Suppressor macrophage treated with lipopolysaccharide for 4 hours (primary cell): ENCODE measurements around the gene CNBD2.
"Not testable (repeated sequence)": the region's sequence is repeated elsewhere in the genome, so short reads cannot be mapped to it uniquely, and the experiment has no call there.

ENCODE experiments used
- DNase-seq: peaks from one replicate; pipeline ENCODE4 v3.0.0-alpha.2; 2020

CNBD2 gene

DNA sequence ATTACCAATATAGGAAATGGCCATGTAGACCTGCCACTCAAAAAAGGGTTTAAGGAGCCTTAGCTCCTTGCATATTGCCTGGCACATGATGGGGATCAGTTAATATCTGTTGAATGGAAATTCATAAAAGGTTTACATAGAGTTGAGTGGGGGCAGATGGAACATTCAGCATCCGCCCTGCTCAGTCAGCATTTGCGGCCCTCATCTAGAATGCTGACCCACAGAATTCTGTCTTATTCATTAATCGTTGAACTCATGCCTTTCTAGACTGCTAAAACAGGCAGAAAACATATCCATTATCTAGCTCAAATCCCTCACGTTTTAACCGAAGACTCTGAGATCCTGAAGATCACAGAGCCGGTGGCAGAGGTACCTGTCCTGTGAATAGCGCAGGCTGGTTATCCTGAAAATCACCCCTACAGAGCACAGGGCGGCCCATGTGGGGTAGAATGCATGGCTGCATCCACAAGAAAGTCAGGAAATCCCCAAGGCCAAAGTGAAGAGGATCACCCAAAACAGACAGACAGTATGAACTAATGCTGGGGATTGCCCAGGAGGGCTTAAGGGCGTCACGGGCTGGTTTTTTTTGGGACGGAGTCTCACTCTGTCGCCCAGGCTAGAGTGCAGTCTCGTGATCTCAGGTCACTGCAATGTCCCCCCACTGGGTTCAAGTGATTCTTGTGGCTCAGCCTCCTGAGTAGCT is 59.9 kb downstream of the CNBD2 start:
- no peak for DNase-seq

DNA sequence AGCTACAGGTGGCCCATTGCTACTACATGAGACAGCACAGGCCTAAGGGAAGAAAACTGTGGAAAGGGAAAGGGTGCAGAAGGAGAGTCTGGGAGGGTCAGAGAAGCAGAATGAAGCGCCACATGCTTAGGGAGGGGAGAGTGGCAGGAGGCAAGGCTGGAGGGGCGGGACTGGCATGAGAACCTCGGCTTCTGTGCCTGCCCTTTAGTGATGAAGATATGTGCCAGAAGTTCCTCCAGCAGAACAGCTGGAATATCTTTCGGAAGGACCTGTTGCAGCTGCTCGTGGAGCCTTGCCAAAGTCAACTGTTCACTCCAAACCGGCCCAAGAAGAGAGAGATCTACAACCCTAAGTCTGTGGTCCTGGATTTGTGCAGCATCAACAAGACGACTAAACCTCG is 61.8 kb downstream of the CNBD2 start:
- no peak for DNase-seq

DNA sequence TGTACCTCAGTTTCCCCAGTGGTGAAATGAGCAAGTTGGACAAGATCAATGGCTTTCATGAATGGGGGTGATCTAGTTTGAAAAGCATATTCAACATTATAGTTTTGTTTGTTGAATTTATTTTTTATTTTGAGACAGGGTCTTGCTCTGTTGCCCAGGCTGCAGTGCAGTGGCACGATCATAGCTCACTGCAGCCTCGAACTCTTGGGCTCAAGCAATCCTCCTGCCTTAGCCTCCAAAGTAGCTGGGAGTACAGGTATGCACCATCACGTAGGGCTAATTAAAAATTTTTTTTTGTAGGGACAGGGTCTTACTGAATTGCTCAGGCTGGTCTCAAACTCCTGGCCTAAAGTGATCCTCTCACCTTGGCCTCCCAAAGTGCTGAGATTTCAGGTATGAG is 63.4 kb downstream of the CNBD2 start:
- no peak for DNase-seq

DNA sequence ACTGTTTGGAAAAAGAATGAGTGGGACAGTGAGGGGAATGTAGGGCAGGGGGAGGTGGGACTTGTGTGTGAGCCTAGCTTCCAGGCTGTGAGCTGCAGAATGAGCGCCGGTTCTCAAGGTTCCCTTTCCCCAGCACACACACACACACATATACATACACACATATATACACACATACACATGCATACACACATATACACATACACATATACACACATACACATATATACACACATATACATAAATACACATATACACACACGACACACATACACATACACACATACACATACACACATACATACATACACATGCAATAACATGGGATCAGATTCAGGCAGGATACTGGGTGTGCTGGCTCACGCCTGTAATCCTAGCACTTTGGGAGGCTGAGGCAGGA is 66.5 kb downstream of the CNBD2 start:
- no peak for DNase-seq

DNA sequence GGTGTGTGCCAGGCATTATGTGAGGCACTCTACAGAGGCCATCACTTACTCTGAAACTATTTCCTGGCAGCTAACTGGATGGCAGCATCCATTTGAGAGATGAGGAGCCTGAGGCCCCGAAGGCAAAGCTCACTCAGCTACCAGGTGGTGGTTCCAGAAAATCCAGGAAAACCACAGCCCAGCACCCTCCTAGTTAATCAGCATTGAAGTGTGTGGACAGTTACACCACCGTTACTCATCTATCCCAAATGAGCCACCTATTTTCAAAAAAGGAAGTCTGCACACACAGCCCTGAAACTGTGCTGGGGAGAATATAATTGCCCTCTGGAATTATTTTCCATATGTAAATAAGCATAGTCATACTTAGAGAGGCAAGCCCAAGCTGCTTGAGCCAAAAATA is 67.4 kb downstream of the CNBD2 start:
- DNase-seq, result no peak

DNA sequence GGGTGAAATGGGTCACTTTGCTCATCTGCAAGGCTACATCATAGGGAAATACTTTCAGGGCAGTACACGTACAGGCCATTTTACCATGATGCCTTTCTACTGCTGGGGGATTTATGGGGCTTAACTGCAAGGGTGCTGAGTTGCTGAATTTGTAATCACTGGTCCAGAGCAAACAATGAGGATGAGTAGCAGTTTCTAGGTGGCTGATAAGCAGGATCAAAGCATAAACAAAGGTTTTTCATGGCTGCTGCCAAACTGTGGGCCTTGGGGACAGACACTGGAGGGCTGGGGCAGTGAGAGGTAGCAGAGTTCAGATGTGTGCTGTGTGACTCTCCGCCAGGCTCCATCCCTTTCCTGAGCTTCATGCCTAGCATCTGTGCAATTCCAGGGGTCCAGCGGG is 68.3 kb downstream of the CNBD2 start:
- no peak for DNase-seq

DNA sequence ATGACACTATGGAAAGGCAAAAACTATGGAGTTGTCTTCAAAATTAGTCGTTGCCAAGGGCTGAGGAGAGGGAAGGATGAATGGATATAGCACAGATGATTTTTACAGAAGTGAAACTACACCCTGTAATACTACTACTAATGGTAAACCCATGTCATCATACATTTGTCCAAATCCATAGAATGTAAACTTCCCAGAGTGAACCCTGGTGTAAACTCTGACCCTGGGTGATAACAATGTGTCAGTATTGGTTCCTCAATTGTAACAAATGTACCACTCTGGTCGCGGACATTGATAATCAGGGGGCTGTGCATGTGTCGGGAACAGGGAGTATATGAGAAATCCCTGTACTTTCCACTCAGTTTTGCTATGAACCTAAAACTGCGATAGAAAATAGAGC is 72.2 kb downstream of the CNBD2 start:
- peak; percentile 69 for DNase-seq

DNA sequence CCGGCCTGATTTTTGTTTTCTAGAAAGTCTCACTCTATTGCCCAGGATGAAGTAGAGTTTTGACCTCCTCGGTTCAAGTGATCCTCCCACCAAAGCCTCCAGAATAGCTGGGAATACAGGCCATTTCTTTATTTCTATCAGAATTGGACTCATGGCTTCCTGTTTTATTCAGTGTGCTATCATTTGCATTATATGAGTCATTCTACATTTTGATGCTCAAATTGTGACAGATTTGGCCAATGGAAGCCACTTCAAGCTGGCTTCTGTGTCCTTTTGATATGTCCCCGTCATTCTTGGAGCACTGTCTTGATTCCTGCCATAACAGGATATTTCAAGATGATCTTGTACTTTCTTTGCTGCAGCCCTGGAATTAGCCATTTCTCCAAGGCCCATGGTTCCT is 75.1 kb downstream of the CNBD2 start:
- DNase-seq, result no peak

DNA sequence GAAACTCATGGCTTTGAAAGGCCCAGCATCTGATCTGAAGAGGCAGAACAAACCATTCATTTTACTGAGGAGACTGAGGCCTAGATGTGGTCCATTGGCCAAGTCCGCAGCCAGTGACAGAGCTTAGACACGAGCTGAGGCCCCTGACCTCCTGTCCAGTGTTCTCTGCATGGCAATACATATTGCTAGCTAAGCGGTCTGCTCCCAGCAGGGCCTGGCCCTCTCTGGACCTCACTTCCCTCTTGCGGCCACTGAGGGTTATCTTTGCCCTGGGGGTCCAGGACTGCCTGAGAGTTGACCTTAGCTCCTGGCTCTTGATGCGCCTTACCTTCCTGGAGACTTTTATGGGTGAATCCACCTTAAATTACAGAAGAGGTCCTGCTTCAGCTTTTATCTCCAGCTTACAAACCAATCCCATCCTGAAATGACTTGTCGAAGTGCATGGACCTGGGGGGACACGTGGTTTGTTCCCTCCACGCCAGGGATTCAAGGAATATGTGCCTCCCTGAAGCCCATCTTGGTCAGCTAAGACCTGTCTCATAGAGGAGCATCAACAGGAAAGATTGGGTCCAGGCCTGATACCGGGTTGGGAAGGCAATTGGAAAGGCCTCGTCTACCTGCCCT is 75.6 kb downstream of the CNBD2 start:
- no peak for DNase-seq

DNA sequence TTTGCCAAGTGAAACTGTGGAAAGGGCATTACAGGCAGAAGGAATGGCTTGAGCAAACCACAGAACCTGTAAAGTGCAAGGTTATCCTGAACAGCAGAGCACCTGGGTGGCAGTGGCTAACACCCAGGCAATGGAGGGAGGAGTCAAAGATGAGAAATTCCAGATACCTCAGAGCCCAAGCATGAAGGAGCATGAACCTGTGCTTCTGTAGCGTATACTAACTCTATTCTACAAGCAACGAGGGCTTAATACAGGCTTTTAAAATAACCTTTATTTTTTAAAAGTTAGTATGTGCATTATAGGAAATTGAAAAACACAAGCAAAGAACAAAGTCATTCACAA is 77.0 kb downstream of the CNBD2 start:
- no peak for DNase-seq

DNA sequence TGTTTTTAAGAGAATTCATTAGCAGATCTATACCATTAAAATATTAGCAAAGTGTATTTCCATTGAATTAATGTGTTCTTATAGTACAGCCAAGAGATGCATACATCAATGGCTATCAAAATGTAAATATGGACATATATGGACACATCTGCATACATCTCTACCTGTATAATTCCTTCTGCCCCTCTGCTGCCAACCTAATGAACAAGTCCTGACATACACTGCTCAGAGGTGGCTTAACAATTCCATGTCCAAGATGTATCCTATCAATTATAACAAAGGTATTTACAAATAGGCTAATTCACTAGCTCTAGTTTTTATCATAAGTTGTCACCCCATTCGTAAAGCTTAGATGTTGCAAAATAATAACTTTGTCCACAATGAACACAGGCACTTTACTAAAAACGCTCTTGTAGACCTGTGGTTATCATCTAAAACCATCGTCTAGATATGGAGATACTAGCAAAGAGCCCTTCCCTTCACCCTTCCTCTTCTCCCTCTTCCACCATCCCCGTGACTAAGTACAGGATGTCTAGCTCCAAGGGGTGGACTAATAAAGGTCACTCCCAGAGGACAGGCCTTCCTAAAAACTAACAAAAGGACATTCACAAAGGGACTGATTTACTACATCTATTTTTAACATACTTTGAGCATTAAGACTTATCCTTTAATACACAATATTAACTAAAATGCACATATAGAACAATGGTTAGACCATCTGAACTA is 77.8 kb downstream of the CNBD2 start:
- DNase-seq, result not testable (repeated sequence)

DNA sequence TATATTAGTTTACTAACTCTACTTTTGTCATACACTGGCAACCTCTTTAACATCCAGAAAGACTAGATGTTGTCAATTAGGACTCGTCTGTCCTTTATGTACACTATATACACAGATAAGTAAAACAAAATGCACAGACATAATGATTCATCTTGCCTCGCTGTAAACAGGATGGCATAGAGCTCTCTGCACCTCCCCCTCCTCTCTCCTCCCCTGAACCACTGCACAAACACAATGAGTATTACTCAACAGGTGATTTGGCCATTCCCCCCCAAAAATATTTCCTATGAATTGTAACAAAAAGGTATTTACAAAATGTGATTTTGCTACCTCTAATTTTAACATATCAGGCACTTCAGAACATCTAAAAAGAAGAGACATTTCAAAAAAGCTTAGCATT is 81.0 kb downstream of the CNBD2 start:
- not testable (repeated sequence) for DNase-seq

DNA sequence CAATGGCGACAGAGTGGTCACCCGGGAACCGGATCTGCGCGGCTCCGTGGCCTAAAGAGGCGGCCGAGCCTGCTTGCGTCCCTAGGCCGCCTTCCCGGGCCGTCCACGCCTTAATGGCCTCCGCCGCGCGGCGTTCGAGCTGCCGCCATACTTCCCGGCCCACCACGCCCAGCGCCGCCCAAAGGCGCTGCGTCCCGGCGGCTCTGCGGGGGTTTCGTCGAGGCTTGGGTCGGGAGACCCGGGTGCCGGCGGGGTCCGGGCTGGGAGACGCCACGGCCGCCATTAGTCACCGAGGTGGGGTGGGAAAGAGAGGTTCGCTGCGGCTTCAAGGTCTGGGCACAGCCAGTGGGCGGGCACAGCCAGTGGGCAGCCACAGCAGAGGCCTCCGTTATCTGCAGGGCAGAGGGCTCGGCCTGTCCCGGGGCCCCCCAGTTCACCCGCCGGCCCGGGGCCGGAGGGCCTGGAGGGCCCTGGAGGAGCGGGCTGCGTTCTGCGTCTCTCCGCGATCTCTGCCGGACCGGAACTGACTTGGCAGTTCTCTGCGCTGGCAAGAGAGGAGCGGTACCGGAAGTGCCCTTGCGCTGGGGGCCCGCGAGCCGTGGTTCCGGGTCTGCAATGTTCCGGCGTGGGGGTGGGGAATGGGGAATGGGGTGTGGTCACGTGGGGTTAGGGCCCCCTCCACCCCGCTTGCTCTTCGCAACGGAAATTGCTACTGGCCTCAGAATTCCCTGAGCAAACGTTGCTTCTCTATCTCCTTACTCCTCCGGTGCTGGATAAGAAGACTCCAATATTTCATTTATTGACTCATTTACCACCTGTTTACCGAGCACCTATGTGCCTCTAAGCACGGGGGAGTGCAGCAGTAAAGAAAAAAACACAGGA is 82.3 kb downstream of the CNBD2 start:
- DNase-seq, result peak; percentile 90

DNA sequence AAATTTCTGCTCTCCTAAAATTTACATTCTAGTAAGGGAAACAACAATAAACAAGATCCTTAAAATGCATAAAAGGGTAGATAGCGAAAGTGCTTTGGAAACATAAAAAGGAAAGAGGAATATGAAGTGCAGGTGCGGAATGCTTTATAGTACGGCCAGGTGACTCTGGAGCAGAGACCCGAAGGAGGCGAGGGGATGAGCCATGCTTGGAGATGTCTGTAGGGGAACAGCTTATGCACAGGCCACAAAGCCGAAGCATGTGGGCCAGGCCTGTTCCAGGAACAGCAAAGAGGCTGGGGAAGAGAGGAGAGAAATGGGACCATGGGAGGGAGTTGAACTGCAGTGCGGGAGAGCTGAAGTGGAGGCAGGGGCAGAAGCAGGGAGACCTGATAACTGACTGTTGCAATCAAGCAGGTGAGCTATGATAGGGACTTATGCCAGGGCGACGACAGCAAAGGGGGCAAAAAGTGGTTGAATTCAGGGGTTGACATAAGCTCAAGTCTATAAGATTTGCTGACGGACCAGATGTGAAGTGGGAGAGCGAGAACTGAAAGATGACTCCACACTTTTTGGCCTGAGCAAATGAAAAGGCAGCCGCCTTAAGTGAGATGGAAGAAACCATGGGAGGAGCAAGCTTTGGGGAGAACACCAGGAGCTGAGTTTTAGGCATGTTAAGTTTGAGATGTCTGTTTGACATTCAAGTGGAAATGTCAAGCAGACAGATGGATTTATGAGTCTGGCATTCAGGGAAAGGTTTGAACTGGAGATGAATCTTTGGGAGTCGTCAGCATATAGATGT is 83.1 kb downstream of the CNBD2 start:
- DNase-seq, result no peak

DNA sequence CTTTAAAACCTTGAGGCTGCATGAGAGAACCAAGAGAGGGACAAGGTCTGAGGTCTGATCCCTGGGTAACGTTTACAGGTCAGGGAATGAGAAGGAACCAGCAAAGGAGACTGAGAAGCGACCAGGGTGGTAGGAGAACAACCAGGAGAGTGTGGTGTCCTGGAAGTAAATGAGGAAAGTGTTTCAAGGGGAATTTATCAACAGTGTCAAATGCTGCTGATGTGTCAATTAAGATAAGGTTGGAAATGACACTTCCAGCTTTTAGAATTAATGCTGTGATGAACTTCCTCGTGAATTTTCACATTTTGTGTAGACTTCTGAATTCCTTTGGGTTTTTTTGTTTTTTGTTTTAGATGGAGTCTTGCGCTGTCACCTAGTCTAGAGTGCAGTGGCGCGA is 83.7 kb downstream of the CNBD2 start:
- no peak for DNase-seq

DNA sequence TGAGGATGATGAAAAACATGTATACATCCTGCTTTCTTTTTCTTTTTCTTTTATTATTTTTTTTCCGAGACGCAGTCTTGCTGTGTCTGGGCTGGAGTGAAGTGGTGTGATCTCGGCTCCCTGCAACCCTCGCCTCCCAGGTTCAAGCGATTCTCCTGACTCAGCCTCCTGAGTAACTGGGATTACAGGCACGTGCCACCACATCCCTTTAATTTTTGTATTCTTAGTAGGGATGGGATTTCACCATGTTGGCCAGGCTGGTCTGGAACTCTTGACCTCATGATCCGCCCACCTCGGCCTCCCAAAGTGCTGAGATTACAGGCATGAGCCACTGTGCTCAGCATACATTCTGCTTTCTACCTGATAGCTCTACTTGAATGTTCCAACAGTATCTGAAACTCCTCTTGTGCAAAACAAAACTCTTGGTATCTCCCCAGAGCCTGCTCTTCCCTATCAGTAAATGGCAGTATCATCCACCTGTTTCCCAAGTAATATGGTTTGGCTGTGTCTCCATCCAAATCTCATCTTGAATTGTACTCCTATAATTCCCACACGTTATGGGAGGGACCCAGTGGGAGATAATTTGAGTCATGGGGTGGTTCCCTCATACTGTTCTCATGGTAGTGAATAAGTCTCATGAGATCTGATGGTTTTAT is 85.6 kb downstream of the CNBD2 start:
- peak; percentile 43 for DNase-seq

DNA sequence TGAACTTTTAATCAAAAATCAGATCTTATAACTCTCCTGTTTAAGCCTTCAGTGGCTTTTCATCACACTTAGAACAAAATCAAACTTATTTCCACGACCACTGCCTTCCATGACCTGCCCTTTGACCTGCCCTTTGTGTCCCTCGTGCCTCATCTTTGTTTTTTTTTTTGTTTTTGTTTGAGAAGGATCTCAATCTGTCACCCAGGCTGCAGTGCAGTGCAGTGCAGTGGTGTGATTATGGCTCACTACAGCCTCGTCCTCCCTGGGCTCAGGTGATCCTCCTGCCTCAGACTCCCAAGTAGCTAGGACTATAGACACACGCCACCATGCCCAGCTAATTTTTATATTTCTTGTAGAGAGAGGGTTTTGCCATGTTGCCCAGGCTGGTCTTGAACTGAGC is 86.8 kb downstream of the CNBD2 start:
- DNase-seq, result no peak

DNA sequence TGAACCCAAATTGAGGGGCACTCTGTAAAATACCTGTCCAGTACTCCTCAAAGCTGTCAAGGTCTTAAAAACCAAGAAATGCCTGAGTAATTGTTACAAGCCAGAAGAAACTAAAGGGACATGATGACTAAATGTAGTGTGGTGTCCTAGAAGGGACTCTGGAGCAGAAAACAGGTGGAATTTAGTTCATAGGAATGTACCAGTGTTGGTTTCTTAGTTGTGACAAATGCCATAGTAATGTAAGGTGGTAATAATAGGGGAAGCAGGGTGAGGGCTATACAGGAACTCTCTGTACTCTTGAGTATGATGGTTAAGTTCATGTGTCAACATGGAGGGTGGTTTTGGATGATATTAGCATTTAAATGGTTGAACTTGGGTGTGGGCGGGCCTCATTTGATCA is 92.3 kb downstream of the CNBD2 start:
- no peak for DNase-seq

DNA sequence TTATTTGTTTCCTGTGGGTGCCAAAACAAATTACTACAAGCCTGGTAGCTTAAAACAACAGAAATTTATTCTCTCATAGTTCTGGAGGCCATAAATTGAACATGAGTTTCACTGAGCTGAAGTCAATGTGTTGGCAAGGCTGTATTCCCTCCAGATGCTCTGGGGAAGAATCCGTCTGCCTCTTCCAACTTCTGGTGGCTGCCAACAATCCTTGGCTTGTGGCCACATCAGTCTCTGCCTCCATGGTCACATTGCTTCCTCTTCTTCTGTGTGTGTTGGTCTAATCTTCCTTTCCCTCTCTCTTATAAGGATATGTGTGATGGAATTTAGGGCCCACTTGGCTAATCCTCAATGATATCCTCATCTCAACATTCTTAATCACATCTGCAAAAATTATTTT is 93.4 kb downstream of the CNBD2 start:
- DNase-seq, result no peak

DNA sequence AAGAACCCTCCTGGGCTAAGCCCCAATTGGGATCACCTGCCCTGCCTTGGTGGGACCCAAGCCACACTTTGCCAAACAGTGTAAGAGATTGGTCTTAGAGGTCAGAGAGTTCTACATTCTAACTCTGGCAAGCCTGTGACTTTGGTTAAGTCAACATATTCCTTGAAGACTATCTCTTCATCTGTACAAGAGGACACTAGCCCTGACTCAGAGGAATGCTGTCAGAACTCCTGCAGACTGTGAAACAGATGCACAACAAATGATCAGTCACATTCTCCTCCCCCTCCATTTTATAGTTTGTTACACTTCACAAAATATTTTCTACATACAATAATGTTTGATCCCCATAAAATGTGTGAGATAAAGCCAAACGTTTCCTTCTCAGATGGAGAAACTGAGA is 94.4 kb downstream of the CNBD2 start:
- no peak for DNase-seq

DNA sequence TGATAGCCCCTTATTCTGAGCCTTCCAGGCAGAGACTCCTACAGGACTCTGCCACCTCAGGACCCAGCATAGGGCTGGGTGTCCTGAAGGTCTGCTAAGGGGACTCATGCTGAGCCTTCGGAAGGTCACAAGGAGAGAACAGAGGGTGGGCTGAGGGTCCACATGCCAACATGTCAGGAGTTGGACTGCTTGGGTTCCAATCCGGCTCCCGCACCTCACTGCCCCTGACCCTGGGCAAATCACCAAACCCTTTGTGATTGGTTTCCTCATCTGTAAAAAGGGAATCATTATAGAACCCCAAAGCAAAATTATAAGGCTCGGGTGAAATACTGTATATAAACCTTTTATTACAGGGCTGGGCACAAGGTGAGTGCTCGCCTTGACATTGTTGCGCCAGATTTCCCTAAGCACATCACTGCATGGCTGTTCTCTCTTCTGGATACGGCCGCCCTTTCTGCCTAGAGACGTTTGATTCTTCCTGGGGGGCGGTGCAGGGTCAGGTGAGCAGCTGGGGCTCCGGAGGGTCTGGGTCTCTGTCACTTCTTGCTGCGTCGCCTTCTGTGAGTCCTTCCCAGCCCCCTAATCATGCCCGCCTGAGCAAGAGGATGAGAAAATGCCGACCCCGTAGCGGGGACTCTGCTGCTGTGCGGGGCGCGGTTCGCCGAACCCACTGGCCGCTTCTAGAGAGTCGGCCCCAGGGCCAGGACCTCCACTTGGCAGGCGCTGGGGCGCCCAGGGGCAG is 95.7 kb downstream of the CNBD2 start:
- no peak for DNase-seq
